SK-N-SH treated with all-trans-retinoic acid at 6 μM for 48 hours (cell line): ENCODE results near the gene ZNF341.

Experiments
- ATAC-seq: fragments of 200-7000 bp; cut with Tn5 transposase; 3 replicates; pipeline ENCODE4 v1.9.1; 2020; ENCODE audit warnings: mild to moderate bottlenecking, moderate library complexity
- ARNTL ChIP-seq: fragments of 450-650 bp; formaldehyde crosslinking; IDR thresholded peaks from 2 replicates; pipeline ENCODE4 v1.5.0; 2020; ENCODE audit warnings: low read depth, mild to moderate bottlenecking, moderate library complexity, borderline replicate concordance
- BACH2 ChIP-seq: fragments of 250-450 bp; sonication (Bioruptor Pico); IDR thresholded peaks from 2 replicates; pipeline ENCODE4 v1.9.0; 2021; ENCODE audit warnings: mild to moderate bottlenecking, borderline replicate concordance
- CREB5 ChIP-seq: fragments of 250-450 bp; sonication (Bioruptor Pico); IDR thresholded peaks from 2 replicates; pipeline ENCODE4 v1.5.1; 2020; ENCODE audit warnings: low read depth, mild to moderate bottlenecking, moderate library complexity
- CSDC2 ChIP-seq: fragments of 250-450 bp; sonication (Bioruptor Pico); IDR thresholded peaks from 2 replicates; pipeline ENCODE4 v1.5.0; 2020; ENCODE audit warnings: mild to moderate bottlenecking, moderate library complexity
- CSRNP3 ChIP-seq: fragments of 250-450 bp; sonication (Bioruptor Pico); IDR thresholded peaks from 2 replicates; pipeline ENCODE4 v1.5.1; 2021; ENCODE audit warnings: mild to moderate bottlenecking, moderate library complexity
- ESRRG ChIP-seq: fragments of 250-450 bp; sonication (Bioruptor Pico); IDR thresholded peaks from 2 replicates; pipeline ENCODE4 v1.6.1; 2021; ENCODE audit warnings: mild to moderate bottlenecking
- GLIS3 ChIP-seq: fragments of 250-450 bp; sonication (Bioruptor Pico); IDR thresholded peaks from 2 replicates; pipeline ENCODE4 v1.5.0; 2020; ENCODE audit warnings: mild to moderate bottlenecking, moderate library complexity
- ISL1 ChIP-seq: fragments of 250-450 bp; sonication (Bioruptor Pico); IDR thresholded peaks from 2 replicates; pipeline ENCODE4 v2.1.2; 2022; ENCODE audit warnings: mild to moderate bottlenecking, moderate library complexity
- PATZ1 ChIP-seq: fragments of 250-450 bp; sonication (Bioruptor Pico); IDR thresholded peaks from 2 replicates; pipeline ENCODE4 v1.8.0; 2020; ENCODE audit warnings: mild to moderate bottlenecking, moderate library complexity, borderline replicate concordance
- POU6F1 ChIP-seq: fragments of 250-450 bp; sonication (Bioruptor Pico); IDR thresholded peaks from 2 replicates; pipeline ENCODE4 v1.8.0; 2021; ENCODE audit warnings: low read depth, mild to moderate bottlenecking, moderate library complexity, borderline replicate concordance
- PPARA ChIP-seq: fragments of 250-450 bp; sonication (Bioruptor Pico); IDR thresholded peaks from 2 replicates; pipeline ENCODE4 v1.5.0; 2020; ENCODE audit warnings: mild to moderate bottlenecking, borderline replicate concordance
- RARB ChIP-seq: fragments of 250-450 bp; sonication (Bioruptor Pico); IDR thresholded peaks from 2 replicates; pipeline ENCODE4 v1.8.0; 2021; ENCODE audit warnings: mild to moderate bottlenecking, moderate library complexity
- SNAI2 ChIP-seq: fragments of 250-450 bp; sonication (Bioruptor Pico); IDR thresholded peaks from 2 replicates; pipeline ENCODE4 v1.5.0; 2020; ENCODE audit warnings: mild to moderate bottlenecking, moderate library complexity
- TCF4 ChIP-seq: fragments of 250-450 bp; sonication (Bioruptor Pico); IDR thresholded peaks from 2 replicates; pipeline ENCODE4 v1.8.0; 2021; ENCODE audit warnings: mild to moderate bottlenecking, moderate library complexity, borderline replicate concordance
- TOX ChIP-seq: fragments of 250-450 bp; sonication (Bioruptor Pico); IDR thresholded peaks from 2 replicates; pipeline ENCODE4 v1.8.0; 2021; ENCODE audit warnings: mild to moderate bottlenecking, moderate library complexity, borderline replicate concordance
- ZC3H10 ChIP-seq: fragments of 250-450 bp; sonication (Bioruptor Pico); IDR thresholded peaks from 2 replicates; pipeline ENCODE4 v1.5.1; 2021; ENCODE audit warnings: mild to moderate bottlenecking, moderate library complexity
- ZFP3 ChIP-seq: fragments of 250-450 bp; sonication (Bioruptor Pico); IDR thresholded peaks from 2 replicates; pipeline ENCODE4 v1.5.0; 2020; ENCODE audit warnings: mild to moderate bottlenecking, moderate library complexity
- ZFP30 ChIP-seq: fragments of 450-650 bp; formaldehyde crosslinking; IDR thresholded peaks from 2 replicates; pipeline ENCODE4 v1.5.0; 2022; ENCODE audit warnings: mild to moderate bottlenecking, moderate library complexity
- ZNF565 ChIP-seq: fragments of 450-650 bp; formaldehyde crosslinking; conservative IDR thresholded peaks from 2 replicates; pipeline ENCODE4 v1.5.0; 2020; ENCODE audit warnings: low read depth, mild to moderate bottlenecking, moderate library complexity
- ZNF70 ChIP-seq: fragments of 450-650 bp; formaldehyde crosslinking; IDR thresholded peaks from 2 replicates; pipeline ENCODE4 v1.5.0; 2020; ENCODE audit warnings: mild to moderate bottlenecking, moderate library complexity
- ZNF8 ChIP-seq: fragments of 450-650 bp; formaldehyde crosslinking; IDR thresholded peaks from 2 replicates; pipeline ENCODE4 v1.5.0; 2020; ENCODE audit warnings: mild to moderate bottlenecking, moderate library complexity

The ZNF341 gene

GRCh38 chr20:33815671-33816070, 83.9 kb downstream of the ZNF341 start:
- no peak for TF ChIP-seq TOX
- TF ChIP-seq GLIS3: no peak
- TF ChIP-seq ESRRG (CRISPR knock-in tag): no peak
- no peak for TF ChIP-seq PATZ1
- no peak for ATAC-seq

GRCh38 chr20:33816191-33816590, 84.4 kb downstream of the ZNF341 start:
- no peak for ATAC-seq
- no peak for TF ChIP-seq TCF4 (CRISPR knock-in tag)
- TF ChIP-seq ZNF70 (CRISPR knock-in tag): no peak
- TF ChIP-seq POU6F1 (CRISPR knock-in tag): no peak
- no peak for TF ChIP-seq PPARA (CRISPR knock-in tag)
- TF ChIP-seq ZFP3 (CRISPR knock-in tag): no peak
- TF ChIP-seq ZNF565: no peak
- no peak for TF ChIP-seq SNAI2 (CRISPR knock-in tag)
- no peak for TF ChIP-seq ISL1
- no peak for TF ChIP-seq RARB (CRISPR knock-in tag)
- TF ChIP-seq TOX: no peak
- TF ChIP-seq ZC3H10: no peak
- TF ChIP-seq GLIS3: no peak
- no peak for TF ChIP-seq CREB5 (CRISPR knock-in tag)
- no peak for TF ChIP-seq ESRRG (CRISPR knock-in tag)
- no peak for TF ChIP-seq ZNF8 (CRISPR knock-in tag)
- no peak for TF ChIP-seq CSDC2 (CRISPR knock-in tag)
- no peak for TF ChIP-seq ARNTL (CRISPR knock-in tag)
- no peak for TF ChIP-seq BACH2 (CRISPR knock-in tag)
- TF ChIP-seq ZFP30 (CRISPR knock-in tag): no peak
- TF ChIP-seq CSRNP3 (CRISPR knock-in tag): no peak
- TF ChIP-seq, all 23 proteins: peak for 0

- TF ChIP-seq ZNF70 (CRISPR knock-in tag) (no peak), POU6F1 (CRISPR knock-in tag) (no peak), ISL1 (no peak), ZFP30 (CRISPR knock-in tag) (no peak), ZNF565 (no peak), TOX (no peak), GLIS3 (no peak), RARB (CRISPR knock-in tag) (no peak), ESRRG (CRISPR knock-in tag) (no peak), PPARA (CRISPR knock-in tag) (no peak), ZC3H10 (no peak), CREB5 (CRISPR knock-in tag) (no peak), ZFP3 (CRISPR knock-in tag) (no peak), SNAI2 (CRISPR knock-in tag) (no peak), ZNF8 (CRISPR knock-in tag) (no peak), CSDC2 (CRISPR knock-in tag) (no peak)
- ATAC-seq: no peak
Observed at GRCh38 chr20:33817411-33817810, 85.6 kb downstream of the ZNF341 start.
